Neural cell (in vitro differentiated cells): ENCODE data around the gene MRPS15. TPM values are rescaled to one million over a fixed set of nuclear protein-coding genes. Genes with fewer than 3 reads are reported as not detected.

Source experiments
- H2AFZ ChIP-seq: fragments of 200-600, 300-800 bp; sonication (generic), shearing (Covaris generic); 2 replicates; pipeline ENCODE4 v1.6.0; 2014; ENCODE audit warnings: low read depth, mild to moderate bottlenecking, antibody characterized with exemption, low read length, moderate library complexity
- H3F3A ChIP-seq: fragments of 200-600 bp; shearing (Covaris generic); 2 replicates; pipeline ENCODE4 v1.6.1; 2016; ENCODE audit warnings: mild to moderate bottlenecking, moderate library complexity, mixed read lengths, antibody characterized with exemption, low read length; ENCODE audit not compliant: insufficient read depth, poor library complexity, severe bottlenecking
- H3K27ac ChIP-seq: fragments of 200-600, 300-800 bp; sonication (generic), shearing (Covaris generic); 2 replicates; pipeline ENCODE4 v1.5.1; 2014; ENCODE audit warnings: mild to moderate bottlenecking, low read length, moderate library complexity
- H3K27me3 ChIP-seq: fragments of 300-800, 200-600 bp; sonication (generic), shearing (Covaris generic); 2 replicates; pipeline ENCODE4 v1.6.0; 2014; ENCODE audit warnings: mild to moderate bottlenecking, low read depth, low read length, moderate library complexity; ENCODE audit not compliant: insufficient read depth
- H3K36me3 ChIP-seq: fragments of 300-800, 200-600 bp; sonication (generic), shearing (Covaris generic); 2 replicates; pipeline ENCODE4 v1.5.1; 2014; ENCODE audit warnings: mild to moderate bottlenecking, antibody characterized with exemption, low read length, moderate library complexity; ENCODE audit not compliant: insufficient read depth
- H3K4me2 ChIP-seq: fragments of 300-800, 200-600 bp; sonication (generic), shearing (Covaris generic); 2 replicates; pipeline ENCODE4 v1.6.0; 2014; ENCODE audit warnings: mild to moderate bottlenecking, low read length
- H3K4me3 ChIP-seq: fragments of 300-800, 200-600 bp; sonication (generic), shearing (Covaris generic); 2 replicates; pipeline ENCODE4 v1.5.1; 2014; ENCODE audit warnings: mild to moderate bottlenecking, low read length, moderate library complexity
- H3K79me2 ChIP-seq: fragments of 200-600 bp; shearing (Covaris generic); replicated peaks from 2 replicates; pipeline ENCODE4 v1.6.0; 2014; ENCODE audit warnings: mild to moderate bottlenecking, low read length, moderate library complexity; ENCODE audit not compliant: insufficient read depth
- H3K9ac ChIP-seq: fragments of 300-800, 200-600 bp; sonication (generic), shearing (Covaris generic); 2 replicates; pipeline ENCODE4 v1.6.1; 2016; ENCODE audit warnings: mild to moderate bottlenecking, low read length, mixed read lengths
- H3K9me2 ChIP-seq: fragments of 200-600 bp; shearing (Covaris generic); 2 replicates; pipeline ENCODE4 v1.6.1; 2016; ENCODE audit warnings: mild to moderate bottlenecking, low read length, mixed read lengths; ENCODE audit not compliant: insufficient read depth
- H3K9me3 ChIP-seq: fragments of 200-600, 300-800 bp; sonication (generic), shearing (Covaris generic); 2 replicates; pipeline ENCODE4 v1.6.1; 2016; ENCODE audit warnings: mild to moderate bottlenecking, mixed run types, low read length, moderate library complexity, mixed read lengths
- H4K20me1 ChIP-seq: fragments of 200-600 bp; shearing (Covaris generic); 2 replicates; pipeline ENCODE4 v1.6.1; 2016; ENCODE audit warnings: mild to moderate bottlenecking, mixed run types; ENCODE audit not compliant: insufficient read depth
- EP300 ChIP-seq: fragments of 450-650 bp; conservative IDR thresholded peaks from 2 replicates; pipeline ENCODE4 v1.6.1; 2014; ENCODE audit warnings: antibody characterized with exemption, mild to moderate bottlenecking, moderate library complexity; ENCODE audit not compliant: poor library complexity, severe bottlenecking
- EZH2 ChIP-seq: fragments of 200-600, 300-800 bp; shearing (Covaris generic), sonication (generic); IDR thresholded peaks from 2 replicates; pipeline ENCODE4 v1.6.1; 2014; ENCODE audit warnings: antibody characterized with exemption, low read length, borderline replicate concordance, mild to moderate bottlenecking; ENCODE audit not compliant: insufficient read depth, poor library complexity, severe bottlenecking
- MXI1 ChIP-seq: fragments of 450-650 bp; conservative IDR thresholded peaks from 2 replicates; pipeline ENCODE4 v1.6.1; 2014; ENCODE audit warnings: antibody characterized with exemption, mild to moderate bottlenecking; ENCODE audit not compliant: poor library complexity, severe bottlenecking
- POLR2AphosphoS5 ChIP-seq: IDR thresholded peaks from 2 replicates; pipeline ENCODE4 v1.6.1; 2012
- RAD21 ChIP-seq: fragments of 450-650 bp; conservative IDR thresholded peaks from 2 replicates; pipeline ENCODE4 v1.6.1; 2014; ENCODE audit warnings: antibody characterized with exemption, mild to moderate bottlenecking, moderate library complexity
- SMC3 ChIP-seq: fragments of 450-650 bp; conservative IDR thresholded peaks from 2 replicates; pipeline ENCODE4 v1.6.1; 2014; ENCODE audit warnings: antibody characterized with exemption, mild to moderate bottlenecking, moderate library complexity; ENCODE audit not compliant: poor library complexity
- TAF1 ChIP-seq: IDR thresholded peaks from 2 replicates; pipeline ENCODE4 v1.6.1; 2012; ENCODE audit warnings: low read depth
- polyA plus RNA-seq: library from polyadenylated mRNA; depleted of rRNA; stranded (reverse); fragments of >200 nt; gene quantifications from 2 replicates; pipeline ENCODE4 v1.2.3, GENCODE V29; 2014
- TF ChIP-seq, protein P1 (sequence below): IDR thresholded peaks from 2 replicates; pipeline ENCODE4 v1.6.1; 2012; ENCODE audit warnings: borderline replicate concordance
- TF ChIP-seq, protein P2 (sequence below): fragments of 450-650 bp; IDR thresholded peaks from 2 replicates; pipeline ENCODE4 v1.5.1; 2014; ENCODE audit warnings: antibody characterized with exemption, mild to moderate bottlenecking, moderate library complexity; ENCODE audit not compliant: poor library complexity, severe bottlenecking

MRPS15 gene
- polyA plus RNA-seq, 1 donor from 2014 or later = 65.6 TPM

DNA sequence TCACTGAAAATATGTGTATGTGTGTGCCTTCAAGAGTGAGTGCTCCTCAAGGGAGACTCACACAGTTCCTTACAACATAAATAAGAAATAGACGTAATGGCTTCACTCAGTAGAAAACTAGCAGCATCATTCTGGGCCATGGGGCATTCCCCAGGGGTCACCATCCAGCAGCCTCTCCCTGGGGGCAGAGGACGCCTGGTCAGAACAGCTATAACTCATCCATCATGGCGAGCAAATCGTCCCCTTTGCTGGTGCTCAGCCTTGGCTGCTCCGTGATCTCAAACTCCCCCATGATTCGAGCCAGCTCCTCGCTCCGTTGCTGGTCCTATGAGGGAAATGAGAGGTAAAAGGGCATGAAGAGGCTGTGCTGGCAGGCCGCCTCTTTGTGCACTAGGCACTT, 46.3 kb downstream of the MRPS15 start:
- Histone ChIP-seq H3K27me3 (no peaks in the 10 kb centered on the region), H3K9me3 (no peaks in the 10 kb centered on the region), H3K36me3 (no peaks in the 10 kb centered on the region), H3K9ac (no peak overlapping the region), H3K9me2 (no peaks in the 10 kb centered on the region), H3K27ac (no peak overlapping the region), H3F3A (no peaks in the 10 kb centered on the region), H3K4me2 (no peak overlapping the region), H3K4me3 (no peak overlapping the region), H3K79me2 (no peaks in the 10 kb centered on the region), H2AFZ (no peak overlapping the region), H4K20me1 (no peaks in the 10 kb centered on the region)
- TF ChIP-seq, protein P1, sequence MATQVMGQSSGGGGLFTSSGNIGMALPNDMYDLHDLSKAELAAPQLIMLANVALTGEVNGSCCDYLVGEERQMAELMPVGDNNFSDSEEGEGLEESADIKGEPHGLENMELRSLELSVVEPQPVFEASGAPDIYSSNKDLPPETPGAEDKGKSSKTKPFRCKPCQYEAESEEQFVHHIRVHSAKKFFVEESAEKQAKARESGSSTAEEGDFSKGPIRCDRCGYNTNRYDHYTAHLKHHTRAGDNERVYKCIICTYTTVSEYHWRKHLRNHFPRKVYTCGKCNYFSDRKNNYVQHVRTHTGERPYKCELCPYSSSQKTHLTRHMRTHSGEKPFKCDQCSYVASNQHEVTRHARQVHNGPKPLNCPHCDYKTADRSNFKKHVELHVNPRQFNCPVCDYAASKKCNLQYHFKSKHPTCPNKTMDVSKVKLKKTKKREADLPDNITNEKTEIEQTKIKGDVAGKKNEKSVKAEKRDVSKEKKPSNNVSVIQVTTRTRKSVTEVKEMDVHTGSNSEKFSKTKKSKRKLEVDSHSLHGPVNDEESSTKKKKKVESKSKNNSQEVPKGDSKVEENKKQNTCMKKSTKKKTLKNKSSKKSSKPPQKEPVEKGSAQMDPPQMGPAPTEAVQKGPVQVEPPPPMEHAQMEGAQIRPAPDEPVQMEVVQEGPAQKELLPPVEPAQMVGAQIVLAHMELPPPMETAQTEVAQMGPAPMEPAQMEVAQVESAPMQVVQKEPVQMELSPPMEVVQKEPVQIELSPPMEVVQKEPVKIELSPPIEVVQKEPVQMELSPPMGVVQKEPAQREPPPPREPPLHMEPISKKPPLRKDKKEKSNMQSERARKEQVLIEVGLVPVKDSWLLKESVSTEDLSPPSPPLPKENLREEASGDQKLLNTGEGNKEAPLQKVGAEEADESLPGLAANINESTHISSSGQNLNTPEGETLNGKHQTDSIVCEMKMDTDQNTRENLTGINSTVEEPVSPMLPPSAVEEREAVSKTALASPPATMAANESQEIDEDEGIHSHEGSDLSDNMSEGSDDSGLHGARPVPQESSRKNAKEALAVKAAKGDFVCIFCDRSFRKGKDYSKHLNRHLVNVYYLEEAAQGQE = no peak
- TF ChIP-seq POLR2AphosphoS5 (no peak), MXI1 (no peak), SMC3 (no peak), TAF1 (no peak), EP300 (no peak), RAD21 (no peak), EZH2 (no peak)
- TF ChIP-seq, protein P2, sequence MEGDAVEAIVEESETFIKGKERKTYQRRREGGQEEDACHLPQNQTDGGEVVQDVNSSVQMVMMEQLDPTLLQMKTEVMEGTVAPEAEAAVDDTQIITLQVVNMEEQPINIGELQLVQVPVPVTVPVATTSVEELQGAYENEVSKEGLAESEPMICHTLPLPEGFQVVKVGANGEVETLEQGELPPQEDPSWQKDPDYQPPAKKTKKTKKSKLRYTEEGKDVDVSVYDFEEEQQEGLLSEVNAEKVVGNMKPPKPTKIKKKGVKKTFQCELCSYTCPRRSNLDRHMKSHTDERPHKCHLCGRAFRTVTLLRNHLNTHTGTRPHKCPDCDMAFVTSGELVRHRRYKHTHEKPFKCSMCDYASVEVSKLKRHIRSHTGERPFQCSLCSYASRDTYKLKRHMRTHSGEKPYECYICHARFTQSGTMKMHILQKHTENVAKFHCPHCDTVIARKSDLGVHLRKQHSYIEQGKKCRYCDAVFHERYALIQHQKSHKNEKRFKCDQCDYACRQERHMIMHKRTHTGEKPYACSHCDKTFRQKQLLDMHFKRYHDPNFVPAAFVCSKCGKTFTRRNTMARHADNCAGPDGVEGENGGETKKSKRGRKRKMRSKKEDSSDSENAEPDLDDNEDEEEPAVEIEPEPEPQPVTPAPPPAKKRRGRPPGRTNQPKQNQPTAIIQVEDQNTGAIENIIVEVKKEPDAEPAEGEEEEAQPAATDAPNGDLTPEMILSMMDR = no peak

DNA sequence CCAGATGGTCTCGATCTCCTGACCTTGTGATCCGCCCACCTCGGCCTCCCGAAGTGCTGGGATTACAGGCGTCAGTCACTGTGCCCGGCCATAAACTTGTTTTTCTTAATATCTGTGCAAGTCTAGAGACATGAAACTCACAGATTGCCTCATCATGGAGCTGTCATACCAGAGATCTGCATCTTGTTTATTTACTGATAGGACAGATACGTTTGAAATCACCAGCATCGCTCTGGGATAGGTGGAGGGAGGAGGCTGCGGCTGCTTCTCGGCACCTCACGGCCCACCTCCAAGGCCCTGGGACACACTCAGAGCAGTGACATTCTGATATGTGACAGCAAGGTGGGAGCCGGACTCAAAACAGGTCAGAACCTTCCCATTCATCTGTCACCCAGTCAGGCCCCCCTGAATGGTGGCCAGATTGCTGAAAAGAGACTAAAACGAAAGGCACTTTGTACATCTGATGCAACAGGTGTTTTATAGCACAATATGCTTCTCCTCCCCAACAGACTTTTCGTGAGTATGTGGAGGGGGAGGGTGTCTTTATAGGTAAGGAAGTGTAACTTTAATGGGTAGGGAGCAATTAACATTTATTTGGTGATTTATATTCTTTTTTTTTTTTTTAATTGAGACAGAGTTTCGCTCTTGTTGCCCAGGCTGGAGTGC, 48.4 kb downstream of the MRPS15 start:
- Histone ChIP-seq H3K27ac (no peak overlapping the region), H3K36me3 (no peaks in the 10 kb centered on the region), H3F3A (no peaks in the 10 kb centered on the region), H3K9ac (no peak overlapping the region), H3K27me3 (no peaks in the 10 kb centered on the region), H3K79me2 (no peaks in the 10 kb centered on the region), H3K9me2 (no peaks in the 10 kb centered on the region), H3K9me3 (no peaks in the 10 kb centered on the region), H3K4me2 (no peak overlapping the region), H2AFZ (no peak overlapping the region), H3K4me3 (no peak overlapping the region), H4K20me1 (no peaks in the 10 kb centered on the region)
- TF ChIP-seq, protein P2 = no peak
- TF ChIP-seq EZH2 (no peak), RAD21 (no peak), MXI1 (no peak), EP300 (no peak), POLR2AphosphoS5 (no peak), SMC3 (no peak), TAF1 (no peak)
- TF ChIP-seq, protein P1 = no peak
